AG04449 (cell line): ENCODE data around the gene HAPSTR1.

Experiments
- CTCF ChIA-PET: fragments of 350-600 bp; formaldehyde crosslinking; extraction: SDS; loops from one replicate; lab custom pipeline; 2021; ENCODE audit warnings: antibody characterized with exemption; lab: Yijun Ruan, JAX
- POLR2A ChIA-PET: fragments of 400-600, 350-600 bp; formaldehyde crosslinking; extraction: SDS; loops from one replicate; lab custom pipeline; 2020; ENCODE audit warnings: antibody characterized with exemption, inconsistent platforms; lab: Yijun Ruan, JAX
- DNase-seq: peaks from one replicate; pipeline ENCODE4 v3.0.0-alpha.2; 2010; ENCODE audit warnings: low read depth, low spot score
- H3K4me3 ChIP-seq: 2 replicates; pipeline ENCODE4 v1.5.1; 2011; ENCODE audit warnings: low read depth, mild to moderate bottlenecking, control low read depth, low read length
- CTCF ChIP-seq: IDR thresholded peaks from one replicate; pipeline ENCODE4 v1.5.1; 2011; ENCODE audit warnings: mild to moderate bottlenecking, moderate library complexity, low read length, control low read depth, inconsistent platforms; ENCODE audit not compliant: insufficient read depth; ENCODE audit errors: missing control alignments

The HAPSTR1 gene

GRCh38 chr16:9135797-9136196 lies 44.4 kb downstream of the HAPSTR1 start:
- ChIA-PET POLR2A (interaction anchor here (0.5 kb wide), 1 partner anchor 67 kb away, joined by 3 read pairs; no protein-coding TSS in a partner anchor), CTCF (interaction anchor here (0.8 to 1.9 kb wide), 5 partner anchors 8 to 1601 kb away, joined by 3 to 6 read pairs (median 3); no protein-coding TSS in a partner anchor)
- TF ChIP-seq CTCF, result no peak
- no peak overlapping the region for H3K4me3 ChIP-seq
- no peak for DNase-seq

- no peak for DNase-seq
- no peak for TF ChIP-seq CTCF
- CTCF ChIA-PET, result interaction anchor here (1.0 to 1.2 kb wide), 2 partner anchors 9 to 1600 kb away, joined by 3 to 4 read pairs; no protein-coding TSS in a partner anchor
- POLR2A ChIA-PET, result no interaction called here
- H3K4me3 ChIP-seq, result no peak overlapping the region
Observed at GRCh38 chr16:9136596-9136995, 45.2 kb downstream of the HAPSTR1 start.

- TF ChIP-seq CTCF, result no peak
- DNase-seq, result no peak
- no peak overlapping the region for H3K4me3 ChIP-seq
- CTCF ChIA-PET, result interaction anchor here (0.7 to 2.8 kb wide), 24 partner anchors 8 to 1372 kb away, joined by 3 to 15 read pairs (median 4); no protein-coding TSS in a partner anchor
- POLR2A ChIA-PET, result no interaction called here
Observed at GRCh38 chr16:9138021-9138680, 46.7 kb downstream of the HAPSTR1 start.

- CTCF ChIA-PET, result interaction anchor here (0.9 to 2.8 kb wide), 26 partner anchors 8 to 1371 kb away, joined by 3 to 15 read pairs (median 4); no protein-coding TSS in a partner anchor
- peak overlapping the region; percentile 27; the same call in 1 of the 2 replicates for H3K4me3 ChIP-seq
- no peak for DNase-seq
- peak; percentile 97 for TF ChIP-seq CTCF
- POLR2A ChIA-PET, result interaction anchor here (0.5 to 0.8 kb wide), 2 partner anchors 36 to 70 kb away, joined by 3 read pairs; no protein-coding TSS in a partner anchor
Observed at GRCh38 chr16:9138731-9139501, 47.5 kb downstream of the HAPSTR1 start.

- no peak for DNase-seq
- no peak overlapping the region for H3K4me3 ChIP-seq
- TF ChIP-seq CTCF, result no peak
- ChIA-PET CTCF (interaction anchor here (1.1 to 2.8 kb wide), 7 partner anchors 13 to 1370 kb away, joined by 3 to 15 read pairs (median 8); no protein-coding TSS in a partner anchor), POLR2A (no interaction called here)
Observed at GRCh38 chr16:9139965-9140364, 48.5 kb downstream of the HAPSTR1 start.
